ENCODE results near the gene SFXN5.

DNA sequence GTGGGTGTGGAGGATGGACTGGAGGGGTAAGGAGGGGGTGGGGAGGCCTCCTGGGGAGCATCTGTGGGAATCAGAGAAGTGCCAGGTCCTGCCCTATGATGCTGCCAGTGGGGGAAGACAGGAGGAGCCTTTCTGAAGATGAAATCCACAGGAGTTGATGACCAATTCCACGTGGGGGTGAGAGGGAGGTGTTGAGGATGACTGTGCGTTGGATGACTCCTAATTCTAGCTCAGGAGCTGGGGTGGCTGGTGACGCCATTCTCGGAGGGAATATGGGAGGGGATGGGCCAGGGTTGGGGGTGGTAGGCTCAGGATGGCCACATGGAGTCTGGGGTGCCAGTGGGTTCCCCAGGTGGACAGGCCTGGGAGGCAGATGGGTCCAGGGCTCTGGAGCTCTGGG, 121.9 kb downstream of the SFXN5 start:
- TF ChIP-seq, protein P1, sequence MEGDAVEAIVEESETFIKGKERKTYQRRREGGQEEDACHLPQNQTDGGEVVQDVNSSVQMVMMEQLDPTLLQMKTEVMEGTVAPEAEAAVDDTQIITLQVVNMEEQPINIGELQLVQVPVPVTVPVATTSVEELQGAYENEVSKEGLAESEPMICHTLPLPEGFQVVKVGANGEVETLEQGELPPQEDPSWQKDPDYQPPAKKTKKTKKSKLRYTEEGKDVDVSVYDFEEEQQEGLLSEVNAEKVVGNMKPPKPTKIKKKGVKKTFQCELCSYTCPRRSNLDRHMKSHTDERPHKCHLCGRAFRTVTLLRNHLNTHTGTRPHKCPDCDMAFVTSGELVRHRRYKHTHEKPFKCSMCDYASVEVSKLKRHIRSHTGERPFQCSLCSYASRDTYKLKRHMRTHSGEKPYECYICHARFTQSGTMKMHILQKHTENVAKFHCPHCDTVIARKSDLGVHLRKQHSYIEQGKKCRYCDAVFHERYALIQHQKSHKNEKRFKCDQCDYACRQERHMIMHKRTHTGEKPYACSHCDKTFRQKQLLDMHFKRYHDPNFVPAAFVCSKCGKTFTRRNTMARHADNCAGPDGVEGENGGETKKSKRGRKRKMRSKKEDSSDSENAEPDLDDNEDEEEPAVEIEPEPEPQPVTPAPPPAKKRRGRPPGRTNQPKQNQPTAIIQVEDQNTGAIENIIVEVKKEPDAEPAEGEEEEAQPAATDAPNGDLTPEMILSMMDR (IDR thresholded peaks at IDR 0.05), result no peak
- TF ChIP-seq POLR2A (IDR thresholded peaks at IDR 0.05), result no peak

All from Peyer's patch (tissue), 4 donors.